CMK (cell line): Measurements from ENCODE around the gene EPN3.

Experiments used
- DNase-seq: peaks from one replicate; pipeline ENCODE4 v3.0.0-alpha.2; 2010; ENCODE audit warnings: low read depth

Gene EPN3

DNA sequence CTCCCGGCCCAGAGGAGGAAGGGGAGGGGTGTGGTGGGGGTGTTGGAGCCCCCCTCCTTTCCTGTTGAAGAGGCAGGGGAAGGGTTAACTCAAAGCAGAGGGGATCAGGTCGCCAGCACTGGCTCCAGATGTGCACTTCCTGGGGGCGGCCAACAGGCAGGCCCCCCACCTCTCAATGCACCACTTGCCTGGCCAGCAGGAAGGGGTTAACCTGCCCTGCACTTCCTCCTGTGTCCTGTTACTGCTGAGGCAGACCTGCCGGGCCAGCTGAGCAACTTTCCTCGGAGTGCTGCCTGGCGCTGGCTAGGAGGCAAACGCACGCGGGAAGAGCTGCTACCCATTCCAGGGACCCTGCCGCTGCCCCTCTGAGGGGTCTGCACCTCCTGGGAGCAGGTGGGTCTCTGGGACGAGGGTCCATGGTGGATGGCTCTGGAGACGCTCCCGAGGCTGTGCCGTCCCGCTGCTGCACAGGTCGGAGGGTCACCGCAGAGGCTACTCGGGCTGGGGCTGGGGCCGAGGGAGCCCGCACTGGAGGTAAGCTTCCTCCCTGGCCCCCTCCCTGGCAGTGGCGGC lies at the start of gene EPN3:
EPN3 (plus strand) TSS at position 284 of the 573 bp plus-strand sequence. CDS start 3,822 bp downstream, outside the sequence.
- no peak for DNase-seq

DNA sequence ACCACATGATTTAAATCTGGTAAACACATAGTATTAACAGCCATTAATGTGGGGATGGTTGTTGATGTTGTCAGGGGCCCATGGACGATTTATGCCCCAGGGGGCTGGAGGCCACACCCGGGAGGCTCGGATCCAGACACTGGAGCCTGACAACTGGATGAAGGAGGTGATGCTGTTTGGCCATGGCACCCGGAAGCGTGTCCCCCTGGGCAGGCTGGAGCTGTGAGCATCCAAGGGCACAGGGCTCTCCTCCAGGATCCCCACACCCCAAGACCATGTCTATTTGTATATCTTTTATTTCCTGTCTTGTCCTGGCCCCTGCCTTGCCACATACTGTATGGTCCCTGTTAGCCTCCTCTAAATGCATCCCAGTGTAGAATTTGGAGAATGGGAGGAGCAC lies 49.3 kb upstream of the EPN3 start:
- no peak for DNase-seq

DNA sequence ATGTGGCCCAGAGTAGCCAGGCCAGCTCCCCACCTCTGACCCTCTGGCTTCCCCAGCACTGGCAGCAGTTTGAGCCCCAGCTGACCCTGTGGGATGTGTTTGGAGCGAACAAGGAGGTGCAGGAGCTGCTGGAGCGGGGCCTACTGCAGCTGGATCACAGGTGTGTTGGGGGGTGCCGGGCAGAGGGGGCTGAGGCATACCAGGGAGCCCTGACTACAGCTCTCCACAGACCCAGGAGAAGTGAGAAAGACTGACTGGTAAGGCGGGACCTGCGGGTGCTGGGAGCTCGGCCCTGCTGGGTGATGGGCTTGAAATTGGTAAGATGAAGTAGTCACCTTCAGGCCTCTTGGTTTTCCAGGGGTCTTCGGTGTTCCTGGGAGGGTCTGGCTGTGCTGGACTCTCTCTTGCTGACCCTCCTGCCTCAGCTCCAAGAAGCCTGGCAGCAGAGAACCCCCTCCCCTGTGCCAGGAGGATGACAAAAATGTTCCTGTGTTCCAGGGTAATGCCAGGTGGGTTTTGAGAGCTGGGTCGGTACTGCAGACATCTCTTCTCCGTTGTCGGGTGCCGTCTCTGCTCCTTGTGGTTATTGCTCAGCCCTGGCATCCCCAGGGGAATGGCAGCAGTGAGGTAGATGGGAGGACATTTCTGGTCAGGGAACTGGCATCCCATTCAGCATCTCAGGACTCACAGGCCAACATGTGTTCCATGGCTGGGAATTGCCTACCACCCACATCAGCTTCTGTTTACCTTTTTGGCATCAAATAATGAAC lies 48.0 kb upstream of the EPN3 start:
- no peak for DNase-seq

DNA sequence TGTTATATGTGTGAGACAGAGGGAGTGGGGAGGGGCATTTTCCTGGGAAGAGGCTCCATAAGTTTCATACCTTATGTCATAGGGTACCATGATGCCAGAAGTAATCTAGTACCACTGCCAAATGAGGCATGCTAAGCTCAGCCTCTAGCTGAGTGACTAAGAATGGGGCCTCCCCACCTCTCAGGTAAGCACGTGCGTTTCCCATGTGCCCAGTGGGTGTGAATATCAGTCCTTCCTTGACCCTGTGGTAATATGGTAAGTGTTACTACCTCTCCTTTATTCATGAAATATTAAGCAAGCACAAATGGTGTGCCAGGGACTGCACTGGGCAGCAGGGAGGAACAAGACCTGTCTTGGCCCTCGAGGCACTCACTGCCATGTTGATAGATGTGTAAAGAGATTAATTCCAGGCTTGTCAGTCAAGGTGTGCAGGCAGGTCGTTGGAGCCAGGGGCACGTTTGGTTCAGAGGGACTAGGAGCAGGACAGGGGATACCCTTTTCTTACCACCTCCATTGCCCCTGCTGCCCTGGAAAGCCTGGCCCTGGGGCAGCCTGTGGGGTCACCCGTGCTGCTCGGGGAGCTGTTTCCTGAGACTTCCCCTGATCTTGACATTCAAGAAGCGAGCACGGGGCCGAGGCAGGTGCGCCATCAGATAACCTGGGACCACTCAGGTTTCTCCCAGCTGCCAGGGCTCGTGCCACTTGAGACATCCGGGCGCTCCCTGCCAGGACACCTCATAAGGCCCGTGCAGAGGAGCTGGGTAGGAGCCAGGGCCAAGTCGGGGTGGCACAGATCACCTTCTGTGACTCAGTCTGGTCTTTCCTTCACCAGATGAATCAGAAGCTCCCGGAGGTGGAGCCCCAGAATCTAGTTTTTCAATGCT lies 45.1 kb upstream of the EPN3 start:
- no peak for DNase-seq

DNA sequence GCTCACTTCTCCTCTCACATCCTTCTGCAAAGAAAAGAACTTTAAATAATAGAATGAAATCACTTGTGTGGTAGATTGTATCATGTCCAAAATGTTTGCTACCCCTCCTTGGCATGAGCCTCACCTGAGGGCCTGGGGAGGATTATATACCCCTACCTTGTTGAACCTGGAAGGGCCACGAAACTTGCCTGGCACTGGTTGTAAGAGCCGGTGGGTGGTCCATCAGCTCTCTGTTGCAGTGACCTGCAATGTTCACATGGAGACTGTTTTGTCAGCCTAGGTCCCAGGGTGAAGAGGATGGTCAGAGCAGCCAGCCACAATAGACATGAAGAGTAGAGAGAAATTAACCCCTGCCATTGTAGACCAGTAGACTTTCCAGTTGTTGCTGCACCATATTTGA lies 43.7 kb upstream of the EPN3 start:
- DNase-seq, result no peak

DNA sequence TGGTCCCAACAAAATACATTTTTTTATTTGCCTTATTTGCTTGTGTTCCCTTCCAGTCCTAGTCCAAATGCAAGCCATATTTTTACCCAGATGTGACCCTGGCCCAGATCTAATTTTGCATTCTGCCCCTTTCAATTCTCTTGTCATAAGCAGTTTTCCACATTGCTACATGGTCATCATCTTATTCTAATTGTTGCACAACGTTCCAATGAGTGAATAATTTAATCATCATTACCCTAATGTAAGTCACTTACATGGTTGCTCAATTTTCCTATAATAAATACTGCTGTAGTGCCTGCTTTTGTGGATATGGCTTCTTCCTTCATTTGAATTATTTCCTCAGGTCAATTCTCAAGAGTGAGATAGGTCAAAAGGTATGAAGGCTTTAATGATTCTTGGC lies 41.0 kb upstream of the EPN3 start:
- DNase-seq, result no peak

DNA sequence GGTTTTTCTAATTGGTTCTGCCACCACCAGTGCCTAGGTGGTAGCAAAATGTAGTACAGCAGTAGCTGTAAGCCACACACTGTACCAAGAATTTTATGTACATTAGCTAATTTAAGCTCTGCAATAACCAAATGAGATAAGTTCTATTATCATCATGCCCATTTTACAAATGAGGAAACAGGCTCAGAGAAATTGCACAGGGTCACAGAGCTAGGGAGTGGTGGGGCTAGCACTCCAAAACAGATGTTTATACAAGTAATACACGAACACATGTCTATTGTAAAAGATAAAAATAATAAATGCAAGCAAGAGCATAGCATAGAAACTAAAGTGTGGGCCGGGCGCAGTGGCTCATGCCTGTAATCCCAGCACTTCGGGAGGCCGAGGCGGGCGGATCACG lies 40.3 kb upstream of the EPN3 start:
- no peak for DNase-seq

DNA sequence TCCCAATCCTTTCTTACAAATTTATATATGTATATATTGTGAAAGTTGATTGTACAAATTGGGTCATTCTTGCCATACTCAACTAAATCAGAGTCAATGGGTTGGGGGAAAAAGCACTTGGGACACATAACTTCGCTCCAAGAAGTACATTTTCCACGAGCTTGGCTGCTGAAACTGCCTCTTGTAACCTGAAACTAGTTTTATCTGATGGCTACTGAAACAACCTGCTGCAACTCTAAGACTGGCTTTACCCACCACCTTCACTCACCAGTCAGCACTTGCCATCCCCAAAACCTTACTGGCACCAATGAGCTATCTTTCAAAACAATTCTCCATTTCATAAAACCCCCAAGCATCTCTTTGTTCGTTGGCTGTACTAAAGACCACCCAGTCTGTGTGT lies 38.8 kb upstream of the EPN3 start:
- no peak for DNase-seq

DNA sequence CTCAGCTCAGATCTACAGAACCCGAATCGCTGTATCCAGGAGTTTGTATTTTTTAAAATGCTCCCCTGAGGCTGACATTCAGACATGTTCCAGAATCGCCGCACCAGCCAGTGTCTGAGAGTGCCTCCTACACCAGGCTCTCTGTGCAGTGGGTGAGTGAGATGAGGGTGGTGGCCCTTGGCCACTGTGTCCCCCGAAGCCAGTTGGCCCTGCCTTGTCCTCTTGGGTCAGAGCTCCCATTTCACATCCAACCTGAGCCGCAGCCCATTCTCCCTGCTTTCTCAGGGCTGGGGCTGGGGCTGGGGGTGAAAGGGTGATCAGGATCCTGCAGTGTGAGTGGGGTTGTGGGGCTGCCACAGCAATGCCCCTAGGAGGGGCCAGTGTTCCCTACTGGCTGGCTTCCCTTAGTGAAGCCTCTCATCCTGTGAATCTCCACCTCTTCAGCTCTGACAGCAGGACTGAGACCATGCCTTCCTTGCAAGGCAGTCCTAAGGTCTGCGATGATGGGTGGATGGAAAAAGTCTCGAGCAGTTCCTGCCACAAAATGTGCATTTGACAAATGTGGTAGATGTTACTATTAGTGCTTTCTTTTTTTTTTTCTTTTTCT lies 37.2 kb upstream of the EPN3 start:
- no peak for DNase-seq

DNA sequence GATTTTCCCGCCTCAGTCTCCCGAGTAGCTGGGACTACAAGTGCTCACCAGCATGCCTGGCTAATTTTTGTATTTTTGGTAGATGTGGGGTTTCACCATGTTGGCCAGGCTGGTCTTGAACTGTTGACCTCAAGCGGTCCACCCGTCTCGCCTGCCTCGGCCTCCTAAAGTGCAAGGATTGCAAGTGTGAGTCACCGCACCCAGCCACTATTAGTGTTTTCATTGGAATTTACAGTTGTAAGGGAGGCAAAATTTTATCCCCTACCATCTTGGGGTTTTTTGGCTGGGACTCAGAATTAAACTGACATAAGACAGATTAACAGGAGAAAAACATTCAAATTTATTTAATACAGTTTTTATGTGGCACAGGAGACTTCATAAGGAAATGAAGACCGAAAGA lies 36.6 kb upstream of the EPN3 start:
- no peak for DNase-seq

DNA sequence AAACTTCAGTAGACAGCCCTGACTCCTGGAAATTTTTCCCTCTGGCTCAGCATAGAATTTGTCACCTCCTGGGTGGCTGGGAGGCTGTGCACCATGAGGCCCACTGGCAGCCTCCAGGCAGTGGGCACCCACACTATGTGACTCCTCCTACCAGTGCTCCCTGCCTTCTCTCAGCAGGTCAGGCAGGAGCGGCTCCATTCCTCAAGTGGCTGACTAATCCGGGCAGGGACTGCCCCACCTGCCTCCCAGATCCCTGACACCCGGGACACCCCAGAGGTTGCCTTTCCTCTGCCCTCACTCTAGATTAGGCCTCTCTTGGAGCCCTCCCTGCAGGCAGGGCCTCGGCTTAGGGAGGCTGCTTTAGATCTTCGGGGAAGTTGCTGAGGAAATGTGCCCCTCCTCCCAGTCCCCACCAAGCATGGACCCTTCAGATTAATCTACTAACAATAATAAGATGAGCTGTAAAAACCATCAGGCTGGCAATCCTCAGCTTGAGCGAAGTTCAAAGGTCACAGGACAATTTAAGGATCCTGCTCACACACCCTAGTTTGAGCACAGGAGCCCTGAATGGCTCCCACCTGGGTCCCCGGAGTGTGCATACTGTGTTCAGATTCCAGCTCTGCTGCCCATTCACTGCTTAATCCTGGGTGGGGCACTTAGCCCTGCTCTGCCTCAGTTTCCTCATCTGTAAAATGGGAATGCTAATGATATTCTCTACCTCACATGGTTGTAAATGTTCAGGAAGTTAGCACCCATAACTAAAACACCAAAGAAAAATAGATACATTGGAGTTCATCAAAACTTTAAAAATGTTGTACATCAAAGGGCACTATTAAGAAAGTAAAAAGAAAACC lies 34.3 kb upstream of the EPN3 start:
- no peak for DNase-seq

DNA sequence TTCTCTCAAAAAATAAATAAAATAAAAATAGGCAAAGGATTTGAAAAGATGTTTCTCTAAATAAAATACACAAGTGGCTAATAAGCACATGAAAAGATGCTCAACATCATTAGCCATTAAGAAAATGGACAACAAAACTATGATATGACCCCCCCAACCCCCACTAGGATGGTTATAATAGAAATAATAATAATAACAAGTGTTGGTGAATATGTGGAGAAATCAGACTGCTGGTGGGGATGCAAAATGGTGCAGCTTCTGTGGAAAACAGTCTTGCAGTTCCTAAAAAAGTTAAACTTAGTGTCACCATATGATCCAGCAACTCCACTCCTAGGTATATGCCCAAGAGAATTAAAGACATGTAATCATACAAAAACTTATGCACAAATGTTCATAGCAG lies 33.3 kb upstream of the EPN3 start:
- DNase-seq, result no peak

DNA sequence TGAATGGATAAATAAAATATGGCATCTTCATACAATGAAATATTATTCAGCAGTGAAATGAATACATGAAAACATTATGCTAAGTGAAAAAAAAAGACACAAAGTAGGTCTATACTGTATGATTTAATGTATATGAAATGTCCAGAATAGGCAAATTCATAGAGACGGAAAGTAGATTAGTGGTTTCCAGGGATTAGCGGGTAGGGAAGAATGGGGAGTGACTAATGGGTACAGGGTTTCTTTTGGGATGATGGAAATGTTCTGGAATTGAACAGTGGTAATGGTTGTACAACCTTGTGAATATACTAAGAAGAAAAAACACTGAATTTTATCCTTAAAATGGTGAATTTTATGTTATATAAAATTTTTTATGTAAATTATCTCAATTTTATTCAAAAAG lies 32.8 kb upstream of the EPN3 start:
- no peak for DNase-seq

DNA sequence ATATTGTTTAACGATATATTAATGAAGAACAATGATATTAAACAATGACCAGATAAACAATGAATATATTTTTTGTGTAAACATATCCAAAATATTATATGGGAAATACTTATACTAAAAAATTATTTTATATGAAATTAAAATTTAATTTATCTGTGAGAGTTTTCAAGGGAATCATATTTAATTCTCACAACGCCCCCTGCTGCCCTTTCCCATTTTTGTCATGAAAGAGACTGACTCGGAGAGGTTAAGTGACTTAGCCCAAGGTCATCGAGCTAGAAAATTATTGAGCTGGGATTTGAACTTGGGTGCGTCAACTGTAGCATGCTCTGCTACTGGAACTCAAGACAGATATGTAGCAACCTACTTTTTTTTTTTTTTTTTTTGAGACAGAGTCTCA lies 31.5 kb upstream of the EPN3 start:
- no peak for DNase-seq

DNA sequence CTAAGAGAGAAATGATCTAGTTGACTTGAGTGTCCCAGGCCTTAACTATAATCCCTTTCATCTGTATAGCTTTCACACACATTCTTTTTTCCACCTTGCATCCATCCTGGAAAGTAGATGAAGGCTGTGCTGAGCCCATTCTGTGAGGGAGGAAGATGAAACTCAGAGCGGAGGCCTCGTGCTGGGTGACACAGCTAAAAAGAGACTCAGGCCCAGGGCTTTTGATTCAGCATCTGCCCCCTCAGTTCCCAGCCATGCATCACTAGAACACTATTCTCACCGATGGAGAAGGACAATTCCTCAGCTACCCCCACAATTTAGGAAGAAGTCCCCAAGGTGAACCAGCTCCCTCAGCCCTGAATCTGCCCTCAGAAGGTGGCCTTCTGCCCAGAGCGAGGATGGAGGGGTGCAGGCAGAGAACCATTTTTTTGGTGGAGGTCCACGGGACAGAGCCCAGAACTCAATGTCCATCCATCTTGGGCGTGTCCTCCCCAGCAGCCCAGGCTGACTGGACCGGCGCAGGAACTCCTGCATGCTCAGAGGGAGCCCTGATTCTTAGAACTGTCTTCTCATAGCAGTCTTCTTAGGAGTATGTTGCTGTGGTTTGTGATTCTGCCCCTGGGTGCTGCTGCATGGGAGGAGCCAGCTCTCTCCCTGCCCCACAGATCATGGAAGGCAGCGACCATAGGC lies 30.1 kb upstream of the EPN3 start:
- no peak for DNase-seq

DNA sequence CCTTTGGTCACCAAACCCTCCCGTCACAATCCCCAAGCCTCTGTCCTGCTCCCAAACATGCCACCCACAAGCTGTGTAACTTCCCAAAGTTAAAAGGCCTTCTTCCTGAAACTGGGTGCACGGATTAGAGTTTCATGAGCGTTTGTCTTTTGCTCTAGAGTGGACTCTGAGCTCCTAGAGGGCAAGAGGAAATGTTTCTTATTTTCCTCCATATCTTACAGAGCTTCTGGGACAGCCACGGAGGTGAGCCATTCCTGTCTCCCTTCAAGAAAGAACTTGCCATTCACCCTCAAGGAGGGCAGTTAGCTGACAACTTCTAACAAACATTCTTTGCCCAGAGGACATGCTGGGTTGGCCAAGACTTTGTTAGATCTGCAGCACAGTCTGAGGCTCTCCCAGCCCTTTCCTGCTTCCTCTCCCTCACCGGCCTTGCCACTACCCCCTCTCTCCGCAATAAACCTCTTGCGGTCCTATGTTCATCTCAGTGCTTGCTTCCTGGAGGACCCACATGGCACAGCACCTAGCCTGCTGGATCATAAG lies 26.9 kb upstream of the EPN3 start:
- DNase-seq, result no peak

DNA sequence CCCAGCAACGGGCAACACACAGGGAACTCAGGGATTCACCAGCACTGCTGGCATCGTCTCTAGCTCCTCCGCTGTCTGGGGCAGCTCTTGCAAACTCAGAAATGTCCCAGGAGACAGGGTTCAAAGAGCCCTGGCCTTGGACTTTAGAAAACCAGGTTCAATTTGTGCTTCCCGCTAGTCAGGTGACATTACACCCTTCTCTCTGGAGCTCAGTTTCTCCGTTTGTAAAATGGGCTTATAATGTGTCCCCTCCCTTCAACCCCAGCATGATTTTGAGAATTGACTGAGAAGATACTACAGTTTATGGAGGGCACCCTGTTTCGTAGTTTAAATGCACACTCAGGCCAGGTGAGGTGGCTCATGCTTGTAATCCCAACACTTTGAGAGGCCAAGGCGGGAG lies 26.2 kb upstream of the EPN3 start:
- DNase-seq, result no peak

DNA sequence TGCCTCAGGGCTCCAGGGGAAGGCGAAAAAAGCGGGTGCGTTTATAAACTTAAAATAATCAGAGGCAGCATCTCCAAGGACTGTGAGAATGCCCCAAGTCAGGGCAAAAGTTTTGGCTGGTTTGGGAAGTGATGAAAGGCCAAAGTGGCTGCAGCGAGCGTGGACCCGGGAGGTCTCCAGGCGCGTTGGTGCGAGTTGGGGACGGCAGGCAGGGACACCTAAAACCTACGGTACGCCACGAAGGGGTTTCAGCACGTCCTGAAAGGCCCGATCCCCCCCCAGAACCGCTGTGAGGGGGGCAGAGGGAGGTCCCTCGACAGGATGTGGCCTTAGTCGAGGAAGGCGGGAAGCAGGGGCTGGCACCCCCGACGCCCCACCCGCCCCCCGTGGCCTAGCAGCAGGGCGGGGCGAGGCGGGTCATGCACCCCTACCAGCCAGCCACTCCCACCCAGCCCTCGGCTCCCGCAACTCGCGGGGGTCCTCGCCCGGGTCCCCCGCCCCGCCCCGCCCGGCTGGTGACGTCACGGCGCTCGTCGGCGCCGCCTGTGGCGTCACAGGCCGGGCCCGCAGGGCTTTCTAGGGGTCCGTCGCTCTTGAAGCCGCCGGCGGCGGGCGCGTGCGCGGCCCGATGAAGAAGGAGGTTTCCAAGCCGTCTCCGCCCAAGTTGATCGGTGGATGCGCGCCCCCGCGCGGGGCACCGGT lies 24.5 kb upstream of the EPN3 start, which contains the start of gene MYCBPAP:
MYCBPAP (plus strand) TSS at position 569 of the 702 bp plus-strand sequence. CDS start 236 bp downstream, outside the sequence.
- peak; percentile 61 for DNase-seq

DNA sequence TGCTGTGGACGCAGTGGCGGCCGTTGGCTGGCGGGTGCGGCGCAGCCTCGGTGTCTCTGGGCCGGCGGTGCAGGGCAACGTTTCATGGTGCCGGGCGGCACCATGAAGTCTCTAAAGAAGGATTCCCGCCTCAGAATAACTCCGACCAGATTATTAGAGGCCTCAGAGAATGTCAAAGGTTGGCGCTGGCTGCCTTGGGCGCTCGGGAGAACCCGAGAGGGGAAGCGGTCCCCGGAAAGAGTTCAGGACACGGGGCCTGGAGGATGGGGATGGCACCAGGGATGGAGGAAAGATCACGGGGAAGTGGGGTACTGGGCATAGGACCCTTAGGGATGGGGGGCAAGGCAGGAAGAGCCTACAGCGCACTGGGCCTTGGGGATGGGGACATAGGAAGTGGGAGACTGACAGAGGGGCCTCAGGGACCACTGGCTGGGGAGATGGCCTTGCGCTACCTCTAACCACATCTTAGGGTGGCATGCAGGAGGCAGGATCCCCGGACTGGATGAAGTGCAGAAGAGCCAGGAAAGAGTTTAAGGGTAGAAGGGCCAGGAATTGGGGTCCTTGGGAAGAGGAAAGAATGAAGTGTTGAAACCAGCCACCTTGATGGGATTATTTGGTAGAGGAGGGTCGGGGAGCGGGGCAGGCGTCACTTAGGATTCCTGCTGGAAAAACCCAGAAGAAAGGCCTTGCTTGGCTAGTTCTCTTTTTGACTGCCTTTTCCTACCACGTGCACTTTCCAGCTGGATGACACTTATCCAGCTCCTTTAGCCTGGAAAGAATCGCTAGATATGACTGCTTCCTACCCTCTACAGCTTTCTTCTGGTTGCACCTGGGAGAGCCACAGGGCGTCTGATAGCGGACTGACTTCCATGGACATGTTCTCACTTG lies 23.7 kb upstream of the EPN3 start:
- no peak for DNase-seq
